Measurements from ENCODE around the gene IMPACT. TPM values are rescaled to one million over a fixed set of nuclear protein-coding genes. Genes with fewer than 3 reads are reported as not detected.

Gene IMPACT
- total and polyA plus RNA-seq, 2 donors (not counting 1 experiment from before 2014, with no cell fraction given) = 5.0 to 11.1 TPM

DNA sequence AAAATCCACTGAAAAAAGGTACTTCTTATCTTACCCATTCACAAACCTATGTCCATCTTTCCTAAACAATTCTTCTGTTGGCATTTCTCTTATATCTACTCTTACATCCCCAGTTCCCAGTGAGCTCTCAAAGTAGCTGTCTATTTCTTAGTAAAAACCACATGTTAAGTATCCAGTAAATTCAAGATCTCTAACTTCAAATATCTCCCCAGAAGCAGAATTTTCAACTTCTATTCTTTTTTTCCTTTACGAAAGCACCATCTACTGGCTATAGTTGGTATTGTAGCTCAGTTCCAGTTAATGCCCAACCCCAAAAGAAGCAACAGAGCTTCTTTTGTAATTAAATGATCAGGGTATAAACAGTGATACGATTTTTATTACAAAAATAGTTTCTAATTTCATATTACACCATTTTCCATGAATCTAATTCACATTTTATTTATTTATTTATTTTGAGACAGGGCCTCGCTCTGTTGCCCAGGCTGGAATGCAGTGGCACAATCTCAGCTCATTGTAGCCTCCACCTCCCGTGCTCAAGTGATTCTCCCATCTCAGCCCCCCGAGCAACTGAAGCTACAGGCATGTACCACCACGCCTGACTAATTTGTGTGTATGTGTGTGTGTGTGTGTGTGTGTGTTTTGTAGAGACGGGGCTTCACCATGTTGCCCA is 62.5 kb downstream of the IMPACT start:
- no peaks in the 10 kb centered on the region for H3K9me3 ChIP-seq (ENCODE audit: control extremely low read depth in 1 of 3, control insufficient read depth in 2 of 3, insufficient read depth in 1 of 3, low read length in 2 of 3)
- ATAC-seq (ENCODE audit: low read depth) (peak; percentile 59), DNase-seq (peak; percentile 63)
- Mint-ChIP-seq H3K27me3 (peaks cover 3% of the 10 kb centered on the region), H3K4me3 (no peak overlapping the region), H3K9me3 (ENCODE audit: insufficient read depth) (no peaks in the 10 kb centered on the region), H3K27ac (no peak overlapping the region), H3K4me1 (peaks cover 27% of the 10 kb centered on the region)
- POLR2A ChIA-PET = no interaction called here
- CTCF ChIA-PET = interaction anchor here (0.5 to 12.4 kb wide), 31 partner anchors 9 to 1404 kb away, joined by 3 to 179 read pairs (median 3); partner anchors contain the start of genes HRH4, IMPACT and OSBPL1A
- H3K4me1 ChIP-seq (ENCODE audit: control insufficient read depth in 2 of 2, insufficient read depth in 2 of 2, low read length in 2 of 2) = peaks cover 18 to 24% of the 10 kb centered on the region in 2 donors
- no peaks in the 10 kb centered on the region for H3K79me2 ChIP-seq (ENCODE audit: control insufficient read depth, insufficient read depth, low read length)
- no peaks in the 10 kb centered on the region for H3K36me3 ChIP-seq (replicated peaks in 1 of 2; ENCODE audit: control extremely low read depth in 1 of 2, control insufficient read depth in 1 of 2, extremely low read depth in 1 of 2, insufficient read depth in 2 of 2, low read length in 1 of 2)
- peak overlapping the region; percentile 2 for H3K4me2 ChIP-seq (replicated peaks; ENCODE audit: low read depth, low read length, poor library complexity, severe bottlenecking)
- H3K9ac ChIP-seq (ENCODE audit: low read length) = no peak overlapping the region
- intact Hi-C loops (cut with micrococcal nuclease) = loop anchor here (1.0 to 2.0 kb wide), 2 partner anchors 130 to 1408 kb away; no protein-coding TSS in a partner anchor
- no peaks in the 10 kb centered on the region for H4K20me1 ChIP-seq (ENCODE audit: control insufficient read depth, insufficient read depth, low read length, poor library complexity, severe bottlenecking)
- H2AFZ ChIP-seq (ENCODE audit: insufficient read depth, low read depth, low read length, poor library complexity, severe bottlenecking) = no peak overlapping the region
- no peak overlapping the region for H3K4me3 ChIP-seq (ENCODE audit: control extremely low read depth in 1 of 5, extremely low read depth in 1 of 5, insufficient read depth in 1 of 5, low read depth in 2 of 5, low read length in 4 of 5)
- 100% methylated on average over 1 of the region's 7 CpGs for WGBS (ENCODE audit: insufficient coverage)
- peaks cover 0 to 8% (median 0%) of the 10 kb centered on the region in 4 experiments for H3K27me3 ChIP-seq (replicated peaks in 1 of 4; ENCODE audit: control extremely low read depth in 1 of 4, control insufficient read depth in 3 of 4, insufficient read depth in 4 of 4, low read length in 3 of 4)
- peak; percentile 96 for TF ChIP-seq CTCF (IDR thresholded peaks at IDR 0.05)
- TF ChIP-seq EZH2 (IDR thresholded peaks at IDR 0.05; ENCODE audit: borderline replicate concordance, insufficient read depth, low read depth, low read length, poor library complexity, severe bottlenecking) = no peak
- no peak overlapping the region for H3K27ac ChIP-seq (ENCODE audit: low read length in 2 of 2)

DNA sequence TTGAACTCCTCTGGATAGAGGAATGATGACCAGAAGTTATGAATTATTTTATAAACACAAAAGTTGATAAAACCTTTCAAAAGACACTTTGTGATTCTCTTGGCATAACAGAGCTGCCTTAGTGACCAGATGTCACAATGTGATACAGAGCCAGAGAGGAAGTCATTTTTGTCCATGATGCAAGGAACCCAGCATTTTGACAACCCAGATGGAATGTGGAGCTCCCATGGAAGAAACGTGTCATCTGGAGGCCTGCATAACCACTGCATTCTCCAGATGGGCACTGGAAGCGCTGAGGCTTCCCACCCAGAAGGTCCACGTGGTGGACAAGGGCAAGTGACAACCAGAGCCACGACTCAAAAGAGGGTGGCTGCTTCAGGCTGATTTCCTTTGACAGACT is 64.1 kb downstream of the IMPACT start:
- POLR2A ChIA-PET = no interaction called here

More for the DNA sequence above, 64.1 kb downstream of the IMPACT start:
- H3K79me2 ChIP-seq (ENCODE audit: control insufficient read depth, insufficient read depth, low read length) = no peaks in the 10 kb centered on the region
- CTCF ChIA-PET = interaction anchor here (0.7 to 12.4 kb wide), 5 partner anchors 8 to 314 kb away, joined by 3 to 179 read pairs (median 27); no protein-coding TSS in a partner anchor
- no peak overlapping the region for H3K9ac ChIP-seq (ENCODE audit: low read length)
- H3K36me3 ChIP-seq (replicated peaks in 1 of 2; ENCODE audit: control extremely low read depth in 1 of 2, control insufficient read depth in 1 of 2, extremely low read depth in 1 of 2, insufficient read depth in 2 of 2, low read length in 1 of 2) = no peaks in the 10 kb centered on the region
- no peak overlapping the region for H3K27ac Mint-ChIP-seq
- no peaks in the 10 kb centered on the region for H4K20me1 ChIP-seq (ENCODE audit: control insufficient read depth, insufficient read depth, low read length, poor library complexity, severe bottlenecking)
- peaks cover 18 to 24% of the 10 kb centered on the region in 2 donors for H3K4me1 ChIP-seq (ENCODE audit: control insufficient read depth in 2 of 2, insufficient read depth in 2 of 2, low read length in 2 of 2)
- peaks cover 3% of the 10 kb centered on the region for H3K27me3 Mint-ChIP-seq
- intact Hi-C loops (cut with micrococcal nuclease) = no loop called here
- H3K4me3 ChIP-seq (ENCODE audit: control extremely low read depth in 1 of 5, extremely low read depth in 1 of 5, insufficient read depth in 1 of 5, low read depth in 2 of 5, low read length in 4 of 5) = no peak overlapping the region
- no peak overlapping the region for H3K27ac ChIP-seq (ENCODE audit: low read length in 2 of 2)
- no peaks in the 10 kb centered on the region for H3K9me3 Mint-ChIP-seq (ENCODE audit: insufficient read depth)
- 76% methylated on average over 4 of the region's 4 CpGs for WGBS (ENCODE audit: insufficient coverage)
- no peak overlapping the region for H3K4me3 Mint-ChIP-seq
- H3K9me3 ChIP-seq (ENCODE audit: control extremely low read depth in 1 of 3, control insufficient read depth in 2 of 3, insufficient read depth in 1 of 3, low read length in 2 of 3) = no peaks in the 10 kb centered on the region
- peaks cover 0 to 5% (median 0%) of the 10 kb centered on the region in 4 experiments for H3K27me3 ChIP-seq (replicated peaks in 1 of 4; ENCODE audit: control extremely low read depth in 1 of 4, control insufficient read depth in 3 of 4, insufficient read depth in 4 of 4, low read length in 3 of 4)
- ATAC-seq (ENCODE audit: low read depth) (no peak), DNase-seq (no peak)
- no peak overlapping the region for H2AFZ ChIP-seq (ENCODE audit: insufficient read depth, low read depth, low read length, poor library complexity, severe bottlenecking)
- peaks cover 27% of the 10 kb centered on the region for H3K4me1 Mint-ChIP-seq
- no peak for TF ChIP-seq CTCF (IDR thresholded peaks at IDR 0.05)
- no peak for TF ChIP-seq EZH2 (IDR thresholded peaks at IDR 0.05; ENCODE audit: borderline replicate concordance, insufficient read depth, low read depth, low read length, poor library complexity, severe bottlenecking)
- no peak overlapping the region for H3K4me2 ChIP-seq (replicated peaks; ENCODE audit: low read depth, low read length, poor library complexity, severe bottlenecking)
